Activated CD4-positive, alpha-beta T cell treated with anti-CD3 and anti-CD28 coated beads, Interleukin-2, amount 10 ng/mL, durations not matched to agents 7 days and 5 days (primary cell): ENCODE results near the gene SEZ6L. TPM values are rescaled to one million over a fixed set of nuclear protein-coding genes. Genes with fewer than 3 reads are reported as not detected.
A peak's percentile ranks its signal among the peaks of the same experiment; 100 is the strongest.
"Not testable (repeated sequence)": the region's sequence is repeated elsewhere in the genome, so short reads cannot be mapped to it uniquely, and the experiment has no call there.

Source experiments
- CTCF ChIA-PET: fragments of 350-600 bp; sonication (Branson Sonifier 250); formaldehyde crosslinking; loops from one replicate; lab custom pipeline; 2021; ENCODE audit warnings: antibody characterized with exemption; lab: Charles Lee
- POLR2A ChIA-PET: fragments of 350-600 bp; sonication (Branson Sonifier 250); formaldehyde crosslinking; loops from one replicate; lab custom pipeline; 2021; ENCODE audit warnings: antibody characterized with exemption; lab: Charles Lee
- DNase-seq: peaks from one replicate; pipeline ENCODE4 v3.0.0-alpha.2; 2020
- H3K27ac Mint-ChIP-seq: one replicate; pipeline ENCODE4 v1.8.0; 2021; ENCODE audit warnings: mild to moderate bottlenecking, moderate library complexity, mixed read lengths
- H3K27me3 Mint-ChIP-seq: one replicate; pipeline ENCODE4 v1.8.0; 2021; ENCODE audit warnings: mixed read lengths
- H3K36me3 Mint-ChIP-seq: one replicate; pipeline ENCODE4 v1.8.0; 2021; ENCODE audit warnings: low read depth, mixed read lengths
- H3K4me1 Mint-ChIP-seq: one replicate; pipeline ENCODE4 v1.8.0; 2021; ENCODE audit warnings: mixed read lengths
- H3K4me3 Mint-ChIP-seq: one replicate; pipeline ENCODE4 v1.8.0; 2021; ENCODE audit warnings: mild to moderate bottlenecking, moderate library complexity, mixed read lengths
- H3K9me3 Mint-ChIP-seq: one replicate; pipeline ENCODE4 v1.8.0; 2021; ENCODE audit warnings: mixed read lengths
- total RNA-seq, 2 experiments: library from RNA; stranded (reverse); gene quantifications; one replicate each; pipeline ENCODE4 v1.2.3, GENCODE V29; 2021

The SEZ6L gene
- total RNA-seq, 2 experiments from 2014 or later: not detected

DNA sequence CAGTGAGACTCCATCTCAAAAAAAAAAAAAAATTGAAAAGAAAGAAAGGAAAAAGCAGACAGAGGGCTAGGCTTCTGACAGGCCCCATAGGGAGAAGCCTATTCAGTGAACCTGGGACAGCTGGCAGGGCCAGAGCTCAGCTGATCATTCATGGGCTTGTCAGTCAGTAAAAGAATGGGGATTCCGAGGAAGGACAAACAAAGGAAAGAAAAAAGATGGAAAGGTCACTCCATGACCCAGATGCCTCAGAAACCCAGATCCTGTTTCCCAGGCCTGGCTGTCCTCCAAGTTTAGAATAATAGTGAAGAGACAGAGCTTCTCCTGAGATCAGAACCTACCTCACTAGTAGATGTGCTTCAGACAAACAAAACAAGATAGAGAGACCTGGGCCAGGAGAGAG, 225.5 kb downstream of the SEZ6L start:
- no peak for DNase-seq
- POLR2A ChIA-PET: no interaction called here
- Mint-ChIP-seq H3K36me3 (no peaks in the 10 kb centered on the region), H3K4me1 (no peaks in the 10 kb centered on the region), H3K4me3 (no peak overlapping the region), H3K27ac (no peak overlapping the region), H3K9me3 (no peaks in the 10 kb centered on the region), H3K27me3 (no peaks in the 10 kb centered on the region)
- CTCF ChIA-PET: interaction anchor here (0.6 to 1.2 kb wide), 3 partner anchors 8 to 28 kb away, joined by 3 read pairs; no protein-coding TSS in a partner anchor

DNA sequence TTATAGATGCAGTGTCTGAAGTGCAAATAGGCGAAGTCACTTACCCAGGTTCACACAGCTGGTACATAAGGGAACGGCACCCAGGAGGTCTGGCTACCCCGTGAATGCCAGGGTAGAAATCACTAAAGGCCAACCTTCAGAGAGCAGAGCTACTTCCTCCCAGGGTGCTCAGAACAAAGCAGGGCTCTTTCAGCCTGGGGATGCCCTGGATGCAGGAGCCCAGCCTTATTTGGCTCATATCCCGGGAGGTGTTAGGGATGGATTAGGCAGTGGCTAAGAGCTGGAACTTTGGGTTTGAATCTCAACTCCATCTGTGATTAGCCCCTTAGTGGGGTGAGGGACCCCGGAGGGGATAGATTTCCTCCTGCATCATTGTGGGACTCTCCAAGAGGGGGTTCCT, 226.7 kb downstream of the SEZ6L start:
- Mint-ChIP-seq H3K36me3 (no peaks in the 10 kb centered on the region), H3K27me3 (no peaks in the 10 kb centered on the region)
- POLR2A ChIA-PET: no interaction called here

DNA sequence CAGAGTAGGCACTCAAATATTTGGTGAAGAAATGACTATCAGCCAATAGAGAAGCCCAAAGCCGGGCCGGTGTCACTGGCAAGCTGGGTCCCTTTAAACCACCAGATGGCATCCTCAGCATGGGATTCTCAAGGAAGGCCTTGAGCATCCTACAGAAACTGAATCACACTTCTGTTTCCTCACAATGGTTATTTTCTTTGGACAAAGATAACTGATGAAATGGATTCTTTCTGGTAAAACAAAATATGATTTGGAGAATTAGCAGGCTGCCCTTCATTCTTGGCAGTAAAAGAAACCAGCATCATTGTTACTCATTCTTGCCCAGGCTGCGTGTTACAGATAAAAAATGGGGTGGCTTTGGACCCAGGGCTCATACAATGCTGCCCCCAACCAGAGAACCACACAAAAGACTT, 229.5 kb downstream of the SEZ6L start:
- Mint-ChIP-seq H3K9me3 (no peaks in the 10 kb centered on the region), H3K27me3 (no peaks in the 10 kb centered on the region), H3K4me3 (no peak overlapping the region), H3K4me1 (peaks cover 2% of the 10 kb centered on the region), H3K27ac (no peak overlapping the region), H3K36me3 (no peaks in the 10 kb centered on the region)
- POLR2A ChIA-PET: no interaction called here
- CTCF ChIA-PET: no interaction called here
- DNase-seq: peak; percentile 72

More for the DNA sequence above, 226.7 kb downstream of the SEZ6L start:
- DNase-seq: no peak
- no peak overlapping the region for H3K4me3 Mint-ChIP-seq
- H3K9me3 Mint-ChIP-seq: no peaks in the 10 kb centered on the region
- H3K4me1 Mint-ChIP-seq: no peaks in the 10 kb centered on the region
- no peak overlapping the region for H3K27ac Mint-ChIP-seq
- CTCF ChIA-PET: interaction anchor here (1.1 to 2.0 kb wide), 4 partner anchors 24 to 65 kb away, joined by 3 to 6 read pairs (median 3); no protein-coding TSS in a partner anchor

DNA sequence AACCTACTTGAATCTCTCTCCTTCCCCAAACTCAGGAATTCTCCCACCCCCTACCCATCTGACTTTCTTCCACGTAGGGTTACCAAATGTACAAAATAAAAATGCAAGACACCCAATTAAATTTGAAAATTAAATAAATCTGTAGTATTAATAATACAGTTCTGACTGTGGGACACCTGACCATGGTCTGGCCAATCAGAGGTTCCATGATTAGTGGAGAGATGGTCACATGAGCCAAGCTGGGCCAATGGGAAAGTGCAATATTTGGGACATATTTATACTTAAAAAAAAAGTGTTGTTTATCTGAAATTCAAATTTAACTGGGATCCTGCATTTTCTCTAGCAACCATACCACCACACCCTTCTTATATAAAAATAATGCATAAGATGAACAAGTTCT, 230.0 kb downstream of the SEZ6L start:
- H3K4me3 Mint-ChIP-seq: no peak overlapping the region
- H3K27ac Mint-ChIP-seq: no peak overlapping the region
- peaks cover 2% of the 10 kb centered on the region for H3K27me3 Mint-ChIP-seq
- CTCF ChIA-PET: no interaction called here
- POLR2A ChIA-PET: no interaction called here
- no peak for DNase-seq
- peaks cover 5% of the 10 kb centered on the region for H3K4me1 Mint-ChIP-seq
- no peaks in the 10 kb centered on the region for H3K36me3 Mint-ChIP-seq
- H3K9me3 Mint-ChIP-seq: no peaks in the 10 kb centered on the region

DNA sequence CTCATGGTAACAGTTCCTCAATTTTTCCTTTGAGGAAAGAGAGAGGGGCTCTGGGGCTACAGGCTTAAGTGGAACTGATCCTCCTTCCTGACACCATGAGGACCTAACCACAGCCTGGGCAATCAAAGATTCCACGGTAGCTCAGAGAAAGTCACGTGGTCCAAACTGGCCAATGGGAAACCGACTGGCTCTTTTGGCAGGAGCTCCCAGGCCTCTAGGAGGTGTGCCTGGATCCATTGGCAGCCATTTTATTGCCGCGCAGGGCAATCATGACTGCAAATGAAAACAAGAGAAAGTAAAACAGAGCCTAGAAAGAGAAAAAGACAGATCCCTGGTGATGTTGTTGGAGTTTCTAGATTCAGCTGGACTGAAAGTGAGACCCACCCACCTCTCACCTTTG, 232.5 kb downstream of the SEZ6L start:
- DNase-seq: no peak
- ChIA-PET POLR2A (no interaction called here), CTCF (interaction anchor here (0.5 to 1.3 kb wide), 2 partner anchors 60 to 1478 kb away, joined by 3 to 5 read pairs; no protein-coding TSS in a partner anchor)
- H3K36me3 Mint-ChIP-seq: no peaks in the 10 kb centered on the region
- peaks cover 11% of the 10 kb centered on the region for H3K4me1 Mint-ChIP-seq
- H3K4me3 Mint-ChIP-seq: no peak overlapping the region
- peaks cover 3% of the 10 kb centered on the region for H3K27me3 Mint-ChIP-seq
- no peaks in the 10 kb centered on the region for H3K9me3 Mint-ChIP-seq
- H3K27ac Mint-ChIP-seq: no peak overlapping the region

DNA sequence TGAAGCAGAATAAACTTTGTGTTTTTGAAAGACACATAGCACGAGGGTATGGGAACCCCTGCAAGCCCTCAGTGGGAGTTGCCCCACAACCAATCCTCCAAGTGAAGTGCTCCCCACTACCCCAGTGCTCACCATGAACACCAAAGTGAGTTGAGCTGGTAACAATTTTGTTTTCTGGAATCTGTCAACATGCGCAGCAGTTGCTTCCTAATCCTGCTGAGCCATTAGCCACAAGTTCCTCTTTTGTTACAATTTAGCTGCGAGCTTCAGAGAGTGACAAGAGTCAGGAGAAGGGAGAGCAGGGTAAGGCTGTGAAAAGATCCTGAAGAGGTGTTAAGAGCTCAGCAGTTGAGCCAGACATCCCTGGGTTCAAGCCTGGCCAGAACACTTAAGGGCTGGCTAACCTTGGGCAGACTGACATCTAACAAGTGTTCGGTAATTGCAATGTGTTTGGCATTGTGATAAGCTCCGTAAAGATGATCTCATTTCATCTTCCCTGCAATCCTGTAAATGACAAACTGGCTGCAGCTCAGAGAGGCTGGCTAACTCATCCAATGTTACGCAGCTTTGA, 235.7 kb downstream of the SEZ6L start:
- no peak overlapping the region for H3K27ac Mint-ChIP-seq

DNA sequence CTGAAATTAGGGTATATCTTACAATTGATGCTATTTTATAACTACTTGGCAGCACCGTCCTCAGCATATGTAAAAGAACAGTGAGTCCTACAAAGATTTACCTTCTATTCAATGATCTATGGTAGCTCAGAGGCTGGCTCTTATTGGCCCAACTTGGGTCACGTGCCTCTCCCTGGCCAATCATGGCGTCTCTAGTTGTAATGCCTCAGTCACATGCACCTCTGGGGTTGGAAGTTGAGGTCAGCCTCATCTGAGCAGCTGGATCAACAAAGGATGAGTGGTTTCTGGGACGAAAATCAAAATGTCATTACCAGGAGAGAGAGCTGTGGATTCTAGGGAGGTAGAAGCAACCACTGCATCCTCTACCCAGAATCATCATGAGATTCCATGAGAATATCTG, 236.9 kb downstream of the SEZ6L start:
- Mint-ChIP-seq H3K27ac (no peak overlapping the region), H3K27me3 (peaks cover 10% of the 10 kb centered on the region), H3K4me1 (peaks cover 11% of the 10 kb centered on the region), H3K36me3 (no peaks in the 10 kb centered on the region), H3K4me3 (no peak overlapping the region), H3K9me3 (no peaks in the 10 kb centered on the region)
- CTCF ChIA-PET: interaction anchor here (0.6 to 0.8 kb wide), 2 partner anchors 245 to 259 kb away, joined by 3 read pairs; no protein-coding TSS in a partner anchor
- POLR2A ChIA-PET: no interaction called here
- DNase-seq: no peak

More for the DNA sequence above, 235.7 kb downstream of the SEZ6L start:
- peaks cover 10% of the 10 kb centered on the region for H3K27me3 Mint-ChIP-seq
- H3K9me3 Mint-ChIP-seq: no peaks in the 10 kb centered on the region
- ChIA-PET POLR2A (no interaction called here), CTCF (interaction anchor here (0.6 to 0.8 kb wide), 2 partner anchors 12 to 20 kb away, joined by 3 read pairs; no protein-coding TSS in a partner anchor)
- H3K4me1 Mint-ChIP-seq: peaks cover 11% of the 10 kb centered on the region
- H3K36me3 Mint-ChIP-seq: no peaks in the 10 kb centered on the region
- DNase-seq: no peak
- H3K4me3 Mint-ChIP-seq: no peak overlapping the region

DNA sequence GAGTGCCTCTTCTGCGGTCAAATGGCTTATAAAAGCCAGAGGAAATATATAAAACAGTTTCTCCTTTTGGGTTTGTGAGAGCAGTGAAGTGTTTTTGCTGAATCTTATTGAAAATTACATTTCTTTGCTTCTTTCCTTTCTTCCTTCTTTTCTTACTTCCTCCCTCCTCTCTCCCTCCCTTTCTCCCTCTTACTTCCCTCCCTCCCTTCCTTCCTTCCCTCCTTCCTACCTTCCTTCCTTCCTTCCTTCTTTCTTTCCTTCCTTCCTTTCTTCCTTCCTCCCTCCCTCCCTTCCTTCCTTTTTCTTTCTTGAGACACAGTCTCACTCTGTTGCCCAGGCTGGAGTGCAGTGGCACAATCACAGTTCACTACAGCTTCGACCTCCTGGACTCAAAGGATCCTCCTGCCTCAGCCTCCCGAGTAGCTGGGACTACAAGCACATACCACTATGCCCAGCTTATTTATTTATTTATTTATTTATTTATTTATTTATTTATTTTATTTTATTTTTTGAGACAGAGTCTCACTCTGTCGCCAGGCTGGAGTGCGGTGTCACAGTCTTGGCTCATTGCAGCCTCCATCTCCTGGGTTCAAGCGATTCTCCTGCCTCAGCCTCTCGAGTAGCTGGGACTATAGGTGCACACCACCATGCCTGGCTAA, 239.4 kb downstream of the SEZ6L start:
- DNase-seq, POLR2A ChIA-PET, H3K9me3 Mint-ChIP-seq, H3K4me3 Mint-ChIP-seq, H3K27ac Mint-ChIP-seq, H3K36me3 Mint-ChIP-seq: not testable (repeated sequence)
- Mint-ChIP-seq H3K27me3 (peaks cover 13% of the 10 kb centered on the region), H3K4me1 (peaks cover 10% of the 10 kb centered on the region)
- CTCF ChIA-PET: interaction anchor here (0.6 kb wide), 1 partner anchor 484 kb away, joined by 3 read pairs; no protein-coding TSS in a partner anchor

DNA sequence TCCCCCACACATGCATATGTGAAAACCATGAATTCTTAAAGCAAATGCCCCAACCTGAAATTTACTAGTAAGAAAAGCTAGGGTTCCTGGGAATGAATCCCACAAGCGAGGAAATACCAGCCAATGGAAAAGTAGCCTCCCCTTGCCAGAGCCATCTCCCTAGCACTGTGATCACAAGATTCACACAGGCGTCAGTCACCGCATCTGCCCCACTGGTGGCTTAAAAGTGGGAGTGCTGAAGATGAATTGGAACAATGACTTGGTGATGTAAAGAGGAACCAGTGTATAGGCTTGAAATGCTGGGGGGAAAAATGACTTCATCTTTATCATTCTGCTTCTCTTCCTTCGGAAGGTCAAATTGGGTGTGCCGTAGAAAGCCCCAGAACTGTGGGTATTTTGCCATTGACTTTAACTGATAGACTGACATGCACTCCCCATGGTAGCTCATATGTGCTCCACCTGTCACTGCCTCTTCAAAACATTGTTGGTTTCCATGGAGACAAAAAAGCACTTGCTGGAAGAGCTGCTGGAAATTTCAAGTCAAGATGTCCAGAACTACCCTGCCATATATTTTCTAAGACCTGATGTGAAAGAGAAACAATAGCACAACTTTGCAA, 240.6 kb downstream of the SEZ6L start:
- no peak for DNase-seq
- no peak overlapping the region for H3K27ac Mint-ChIP-seq
- H3K36me3 Mint-ChIP-seq: no peaks in the 10 kb centered on the region
- peaks cover under 1% of the 10 kb centered on the region for H3K4me1 Mint-ChIP-seq
- no peaks in the 10 kb centered on the region for H3K9me3 Mint-ChIP-seq
- no peak overlapping the region for H3K4me3 Mint-ChIP-seq
- POLR2A ChIA-PET: no interaction called here
- CTCF ChIA-PET: interaction anchor here (0.9 kb wide), 2 partner anchors 30 to 59 kb away, joined by 3 read pairs; no protein-coding TSS in a partner anchor
- peaks cover 9% of the 10 kb centered on the region for H3K27me3 Mint-ChIP-seq

DNA sequence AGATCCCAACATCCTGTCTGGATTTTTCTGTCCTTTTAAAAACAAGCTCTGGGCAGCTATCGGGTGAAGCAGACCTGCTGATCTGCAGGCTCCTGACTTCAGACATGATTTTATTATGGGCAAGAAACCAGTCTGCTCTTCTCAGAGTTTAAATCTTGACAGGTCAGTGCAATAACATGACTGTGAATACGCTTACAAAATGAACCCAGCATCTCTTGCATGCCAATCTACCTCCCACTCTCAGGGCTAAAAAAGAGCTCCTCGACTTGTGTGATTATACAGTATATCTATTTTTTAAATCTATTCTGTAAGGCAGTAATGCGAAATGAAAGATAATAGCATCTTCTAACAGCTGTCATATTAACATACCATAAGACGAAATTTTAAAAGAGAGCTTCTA, 241.1 kb downstream of the SEZ6L start:
- CTCF ChIA-PET: interaction anchor here (0.9 kb wide), 1 partner anchor 29 kb away, joined by 3 read pairs; no protein-coding TSS in a partner anchor
- Mint-ChIP-seq H3K27me3 (peaks cover 9% of the 10 kb centered on the region), H3K27ac (no peak overlapping the region), H3K36me3 (no peaks in the 10 kb centered on the region), H3K9me3 (no peaks in the 10 kb centered on the region), H3K4me1 (no peaks in the 10 kb centered on the region), H3K4me3 (no peak overlapping the region)
- no peak for DNase-seq
- POLR2A ChIA-PET: no interaction called here

DNA sequence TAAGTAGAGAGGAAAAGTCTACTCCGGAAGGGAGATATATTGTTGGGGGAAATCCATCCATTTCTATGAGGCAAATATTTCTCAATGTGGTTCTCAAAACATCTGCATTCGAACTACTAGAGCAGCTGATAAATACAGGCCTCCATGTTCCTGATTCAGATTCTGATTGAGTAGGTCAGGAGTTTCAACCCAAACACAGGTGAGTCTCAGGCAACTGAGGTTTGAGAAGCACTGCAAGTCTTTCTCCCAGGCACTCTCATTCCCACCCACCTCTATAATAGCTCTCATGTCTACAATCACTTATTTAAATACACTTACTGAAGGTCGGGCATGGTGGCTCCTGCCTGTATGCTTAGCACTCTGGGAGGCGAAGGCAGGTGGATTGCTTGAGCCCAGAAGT, 245.1 kb downstream of the SEZ6L start:
- Mint-ChIP-seq H3K9me3 (no peaks in the 10 kb centered on the region), H3K4me3 (no peak overlapping the region), H3K27ac (no peak overlapping the region), H3K4me1 (no peaks in the 10 kb centered on the region), H3K36me3 (no peaks in the 10 kb centered on the region), H3K27me3 (peaks cover 13% of the 10 kb centered on the region)
- CTCF ChIA-PET: interaction anchor here (1.3 kb wide), 1 partner anchor 260 kb away, joined by 3 read pairs; no protein-coding TSS in a partner anchor
- DNase-seq: no peak
- POLR2A ChIA-PET: interaction anchor here (0.7 kb wide), 1 partner anchor 12 kb away, joined by 3 read pairs; no protein-coding TSS in a partner anchor

DNA sequence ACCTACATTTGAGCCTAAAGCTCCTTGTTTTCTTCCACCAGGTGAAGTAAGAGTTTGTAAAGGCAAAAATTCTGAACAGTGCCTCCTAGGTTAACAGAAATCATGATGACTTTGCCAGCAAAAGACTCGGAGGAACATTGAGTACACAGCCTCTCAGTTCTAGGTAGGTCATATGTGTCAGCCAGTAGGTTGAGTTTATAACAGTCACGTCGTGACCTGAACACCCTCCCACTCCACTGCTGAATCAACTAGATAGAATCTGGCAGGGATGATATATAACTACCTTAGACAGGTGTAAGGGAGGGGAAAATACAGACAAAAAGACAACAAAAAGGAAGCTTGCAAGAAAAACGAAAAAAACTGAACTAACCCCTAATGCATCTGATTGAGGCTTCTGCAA, 247.0 kb downstream of the SEZ6L start:
- no peak overlapping the region for H3K27ac Mint-ChIP-seq
- no peak overlapping the region for H3K4me3 Mint-ChIP-seq
- H3K9me3 Mint-ChIP-seq: no peaks in the 10 kb centered on the region
- ChIA-PET POLR2A (no interaction called here), CTCF (no interaction called here)
- no peaks in the 10 kb centered on the region for H3K4me1 Mint-ChIP-seq
- DNase-seq: no peak
- H3K36me3 Mint-ChIP-seq: no peaks in the 10 kb centered on the region
- peaks cover 19% of the 10 kb centered on the region for H3K27me3 Mint-ChIP-seq
